A549 (cell line): Measurements from ENCODE around the gene TAF4. TPM values are rescaled to one million over a fixed set of nuclear protein-coding genes. Genes with fewer than 3 reads are reported as not detected.
"Not testable (repeated sequence)": the region's sequence is repeated elsewhere in the genome, so short reads cannot be mapped to it uniquely, and the experiment has no call there.

Experiments used
- ATAC-seq, 2 experiments: fragments of 200-7000 bp in 1 of 2; fragments of >200 bp in 1 of 2; cut with Nextera tagmentation in 1 of 2; cut with Tn5 transposase in 1 of 2; 3 replicates each; pipeline versions ENCODE4 v1.8.0 to v1.9.1; 2018 to 2020; ENCODE audit warnings: mild to moderate bottlenecking in 1 of 2, moderate library complexity in 1 of 2
- CTCF ChIA-PET: fragments of 300-600 bp; sonication (Branson Sonifier 250); formaldehyde crosslinking; extraction: SDS; loops from one replicate; lab custom pipeline; 2021; ENCODE audit warnings: antibody characterized with exemption, inconsistent platforms; lab: Yijun Ruan, JAX
- POLR2A ChIA-PET: fragments of 350-600 bp; formaldehyde crosslinking; extraction: SDS; loops from one replicate; lab custom pipeline; 2021; ENCODE audit warnings: antibody characterized with exemption, inconsistent platforms; lab: Yijun Ruan, JAX
- DNase-seq, 2 experiments: peaks; one replicate each; pipeline versions ENCODE4 v3.0.0 to v3.0.0-alpha.2; 2011 to 2016; ENCODE audit warnings: low read depth in 1 of 2, low spot score in 1 of 2
- FAIRE-seq: peaks from 2 replicates; lab custom pipeline; 2011; peaks lifted over from hg19 to GRCh38; lab: Jason Lieb, UNC
- H3K27ac ChIP-seq, 2 experiments: fragments of >200 bp; sonication (Bioruptor Twin); formaldehyde crosslinking; 3 replicates each; pipeline ENCODE4 v1.5.1; 2016 to 2017
- H3K4me1 ChIP-seq: fragments of >200 bp; sonication (Bioruptor Twin); formaldehyde crosslinking; 3 replicates; pipeline ENCODE4 v1.6.1; 2016
- H3K4me2 ChIP-seq: fragments of >200 bp; sonication (Bioruptor Twin); formaldehyde crosslinking; 3 replicates; pipeline ENCODE4 v1.6.1; 2016
- H3K4me3 ChIP-seq: fragments of >200 bp; sonication (Bioruptor Twin); formaldehyde crosslinking; 3 replicates; pipeline ENCODE4 v1.5.1; 2016
- H3K9me3 ChIP-seq: fragments of >200 bp; sonication (Bioruptor Twin); formaldehyde crosslinking; 3 replicates; pipeline ENCODE4 v1.6.1; 2016
- CTCF ChIP-seq: fragments of >200 bp; sonication (Bioruptor Twin); formaldehyde crosslinking; IDR thresholded peaks from 3 replicates; pipeline ENCODE4 v1.5.1; 2016
- E2F6 ChIP-seq: IDR thresholded peaks from 2 replicates; pipeline ENCODE4 v1.6.1; 2012; ENCODE audit warnings: low read depth, borderline replicate concordance
- EHMT2 ChIP-seq: fragments of 200-600 bp; sonication (generic); IDR thresholded peaks from 2 replicates; pipeline ENCODE4 v1.6.1; 2016; ENCODE audit warnings: antibody characterized with exemption, low read depth, mild to moderate bottlenecking, moderate library complexity
- ELK1 ChIP-seq: fragments of 150-350 bp; IDR thresholded peaks from 2 replicates; pipeline ENCODE4 v1.6.1; 2014; ENCODE audit warnings: low read depth, mild to moderate bottlenecking, low read length
- EP300 ChIP-seq, 2 experiments: fragments of >200 bp; sonication (Bioruptor Twin); formaldehyde crosslinking; IDR thresholded peaks; 2 replicates in 1 of 2; 3 replicates in 1 of 2; pipeline ENCODE4 v1.6.1; 2016 to 2017
- HDAC2 ChIP-seq: fragments of 200-600 bp; sonication (generic); IDR thresholded peaks from 2 replicates; pipeline ENCODE4 v1.6.1; 2016
- HES2 ChIP-seq: fragments of >200 bp; sonication (Bioruptor Twin); formaldehyde crosslinking; IDR thresholded peaks from 2 replicates; pipeline ENCODE4 v1.6.1; 2016
- HMGXB4 ChIP-seq: fragments of 250-450 bp; sonication (Bioruptor Pico); IDR thresholded peaks from 2 replicates; pipeline ENCODE4 v1.5.0; 2021; ENCODE audit warnings: mild to moderate bottlenecking, moderate library complexity, borderline replicate concordance
- HOXB13 ChIP-seq: fragments of 250-450 bp; sonication (Bioruptor Pico); IDR thresholded peaks from 2 replicates; pipeline ENCODE4 v1.5.0; 2020; ENCODE audit warnings: low read depth, mild to moderate bottlenecking, moderate library complexity
- MAX ChIP-seq: IDR thresholded peaks from 2 replicates; pipeline ENCODE4 v1.6.1; 2012
- MYC ChIP-seq: IDR thresholded peaks from 2 replicates; pipeline ENCODE4 v1.6.1; 2012; ENCODE audit warnings: mild to moderate bottlenecking, inconsistent platforms, low read length, improper control_type of control experiment, borderline replicate concordance
- NFE2L2 ChIP-seq: fragments of 150-350 bp; conservative IDR thresholded peaks from 2 replicates; pipeline ENCODE4 v1.6.1; 2014; ENCODE audit warnings: low read length
- NR3C1 ChIP-seq: fragments of >200 bp; sonication (Bioruptor Twin); formaldehyde crosslinking; IDR thresholded peaks from 3 replicates; pipeline ENCODE4 v1.6.1; 2017
- POLR2A ChIP-seq: IDR thresholded peaks from 2 replicates; pipeline ENCODE4 v1.6.1; 2012; ENCODE audit warnings: mild to moderate bottlenecking, low read length
- SMC3 ChIP-seq: fragments of >200 bp; sonication (Bioruptor Twin); formaldehyde crosslinking; IDR thresholded peaks from 3 replicates; pipeline ENCODE4 v1.6.1; 2018; ENCODE audit warnings: inconsistent platforms
- TFCP2L1 ChIP-seq: fragments of 250-450 bp; sonication (Bioruptor Pico); IDR thresholded peaks from 2 replicates; pipeline ENCODE4 v1.5.0; 2021; ENCODE audit warnings: mild to moderate bottlenecking
- TP53 ChIP-seq: fragments of 250-450 bp; sonication (Bioruptor Pico); IDR thresholded peaks from 2 replicates; pipeline ENCODE4 v1.5.0; 2021; ENCODE audit warnings: mild to moderate bottlenecking, moderate library complexity
- ZSCAN20 ChIP-seq: fragments of 250-450 bp; sonication (Bioruptor Pico); IDR thresholded peaks from 2 replicates; pipeline ENCODE4 v1.8.0; 2022; ENCODE audit warnings: mild to moderate bottlenecking, moderate library complexity
- WGBS: methylation state at CpG from one replicate; pipeline ENCODE4 v1.1.6; 2017; ENCODE audit errors: missing lambda C conversion rate; 5-methylcytosine and 5-hydroxymethylcytosine counted together
- polyA plus RNA-seq, 4 experiments: library from polyadenylated mRNA; depleted of rRNA in 3 of 4; stranded (reverse); fragments of >200 nt; fragmentation: RNase III in 1 of 4; extraction: RNeasy Plus Mini Kit Qiagen cat#74134 plus additional on column Dnase treatment in 1 of 4; gene quantifications; 2 replicates in 3 of 4; 3 replicates in 1 of 4; pipeline ENCODE4 v1.2.3, GENCODE V29; 2011 to 2017

The TAF4 gene
- polyA plus RNA-seq, 2 of the 4 experiments (the other 2 are of a cell fraction) = 6.1 to 11.0 TPM

- H3K27ac ChIP-seq = no peak overlapping the region
- no peak for DNase-seq
- WGBS = 91% methylated on average over 25 of the region's 25 CpGs
- POLR2A ChIA-PET = no interaction called here
- H3K9me3 ChIP-seq = no peaks in the 10 kb centered on the region
- no peak for FAIRE-seq
- H3K4me3 ChIP-seq = no peak overlapping the region
- CTCF ChIA-PET = interaction anchor here (1.4 kb wide), 1 partner anchor 37 kb away, joined by 3 read pairs; no protein-coding TSS in a partner anchor
- H3K4me1 ChIP-seq = no peaks in the 10 kb centered on the region
- no peak overlapping the region for H3K4me2 ChIP-seq
- TF ChIP-seq SMC3 (no peak), HES2 (no peak), NR3C1 (no peak), ZSCAN20 (CRISPR knock-in tag) (no peak), HOXB13 (no peak), EP300 (IDR thresholded peaks at IDR 0.05) (no peak), E2F6 (no peak), TFCP2L1 (no peak), TP53 (CRISPR knock-in tag) (no peak), MAX (no peak), NFE2L2 (no peak), MYC (no peak), EHMT2 (no peak), HMGXB4 (no peak)
- no peak for ATAC-seq
Measured at GRCh38 chr20:61973515-61974356, 91.9 kb downstream of the TAF4 start.

GRCh38 chr20:61972636-61973508 lies 92.8 kb downstream of the TAF4 start:
- Histone ChIP-seq H3K27ac (no peak overlapping the region), H3K4me1 (no peaks in the 10 kb centered on the region), H3K9me3 (no peaks in the 10 kb centered on the region), H3K4me3 (no peak overlapping the region), H3K4me2 (no peak overlapping the region)
- ATAC-seq (no peak), DNase-seq (no peak), FAIRE-seq (no peak)
- POLR2A ChIA-PET = no interaction called here
- 96% methylated on average over 24 of the region's 27 CpGs for WGBS
- TF ChIP-seq ELK1 (no peak), CTCF (no peak), POLR2A (no peak), HDAC2 (no peak)
- CTCF ChIA-PET = interaction anchor here (0.5 to 1.4 kb wide), 2 partner anchors 38 to 165 kb away, joined by 3 read pairs; no protein-coding TSS in a partner anchor

GRCh38 chr20:61971595-61971994 lies 94.1 kb downstream of the TAF4 start:
- H3K4me2 ChIP-seq, DNase-seq, H3K4me1 ChIP-seq, H3K4me3 ChIP-seq, CTCF ChIA-PET, H3K9me3 ChIP-seq, H3K27ac ChIP-seq, ATAC-seq, POLR2A ChIA-PET, FAIRE-seq: not testable (repeated sequence)
- WGBS = 95% methylated on average over 13 of the region's 13 CpGs
